Effector CD8-positive, alpha-beta T cell (primary cell): ENCODE data around the gene KRT7.

Experiments
- DNase-seq: peaks from one replicate; lab custom pipeline; 2025; lab: John Stamatoyannopoulos, UW

Gene KRT7

GRCh38 chr12:52199294-52199919 is 33.6 kb upstream of the KRT7 start:
- no peak for DNase-seq

- no peak for DNase-seq
Measured at GRCh38 chr12:52200086-52200780, 32.8 kb upstream of the KRT7 start.

- no peak for DNase-seq
Measured at GRCh38 chr12:52200781-52201450, 32.1 kb upstream of the KRT7 start.

GRCh38 chr12:52201451-52201839 is 31.6 kb upstream of the KRT7 start:
- DNase-seq, result no peak

GRCh38 chr12:52202361-52203078 is 30.5 kb upstream of the KRT7 start:
- DNase-seq, result no peak

- no peak for DNase-seq
Measured at GRCh38 chr12:52203079-52203921, 29.7 kb upstream of the KRT7 start.

GRCh38 chr12:52204095-52204930 is 28.7 kb upstream of the KRT7 start:
- DNase-seq, result no peak

- no peak for DNase-seq
Measured at GRCh38 chr12:52204931-52205505, 28.0 kb upstream of the KRT7 start.

GRCh38 chr12:52205612-52206303 is 27.3 kb upstream of the KRT7 start:
- no peak for DNase-seq

- DNase-seq, result no peak
Measured at GRCh38 chr12:52206304-52207040, 26.6 kb upstream of the KRT7 start.

- DNase-seq, result no peak
Measured at GRCh38 chr12:52207106-52207505, 25.9 kb upstream of the KRT7 start.

- DNase-seq, result no peak
Measured at GRCh38 chr12:52207895-52208294, 25.1 kb upstream of the KRT7 start.

- no peak for DNase-seq
Measured at GRCh38 chr12:52208424-52209165, 24.4 kb upstream of the KRT7 start.

- DNase-seq, result no peak
Measured at GRCh38 chr12:52209321-52209720, 23.7 kb upstream of the KRT7 start.

GRCh38 chr12:52210186-52210924 is 22.7 kb upstream of the KRT7 start:
- DNase-seq, result no peak

GRCh38 chr12:52210925-52211650 is 22.0 kb upstream of the KRT7 start:
- no peak for DNase-seq
